GM12878 (cell line): Measurements from ENCODE around the gene ISCU. TPM values are rescaled to one million over a fixed set of nuclear protein-coding genes. Genes with fewer than 3 reads are reported as not detected.
A peak's percentile ranks its signal among the peaks of the same experiment; 100 is the strongest.

Experiments used
- ATAC-seq: fragments of 200-7000 bp; cut with Tn5 transposase; 3 replicates; pipeline ENCODE4 v1.9.1; 2020; ENCODE audit warnings: mild to moderate bottlenecking, moderate library complexity
- BruUV-seq: library from RNA; stranded (reverse); fragments of 400-500 nt; replicated peaks from 2 replicates; lab custom pipeline; 2021; lab: Mats Ljungman, UMichigan
- CTCF ChIA-PET: fragments of 300-600 bp; sonication (Branson Sonifier 250); formaldehyde crosslinking; extraction: SDS; loops from one replicate; lab custom pipeline; 2021; ENCODE audit warnings: inconsistent platforms; lab: Yijun Ruan, JAX
- POLR2A ChIA-PET: fragments of 350-600 bp; formaldehyde crosslinking; extraction: SDS; loops from one replicate; lab custom pipeline; 2021; ENCODE audit warnings: inconsistent platforms; lab: Charles Lee
- RAD21 ChIA-PET: fragments of 300-600 bp; sonication (Branson Sonifier 250); formaldehyde crosslinking; loops from one replicate; lab custom pipeline; 2023; ENCODE audit warnings: antibody characterized with exemption; ENCODE audit not compliant: unreplicated experiment; lab: Charles Lee
- SMC1A ChIA-PET: fragments of 300-600 bp; sonication (Branson Sonifier 250); formaldehyde crosslinking; loops from one replicate; lab custom pipeline; 2023; ENCODE audit not compliant: unreplicated experiment, uncharacterized antibody; lab: Charles Lee
- DNase-seq: peaks from one replicate; pipeline ENCODE4 v3.0.0-alpha.2; 2011; ENCODE audit warnings: low read depth, low spot score
- FAIRE-seq: peaks from 3 replicates; lab custom pipeline; 2011; peaks lifted over from hg19 to GRCh38; lab: Jason Lieb, UNC
- H2AFZ ChIP-seq: 2 replicates; pipeline ENCODE4 v1.6.0; 2011; ENCODE audit warnings: low read depth, low read length, control low read depth; ENCODE audit not compliant: control insufficient read depth
- H3K27ac ChIP-seq: 2 replicates; pipeline ENCODE4 v1.5.1; 2011; ENCODE audit warnings: control low read depth; ENCODE audit not compliant: control insufficient read depth, insufficient read depth
- H3K27me3 ChIP-seq, 2 experiments: replicated peaks in 1 of 2; 2 replicates each; pipeline versions ENCODE4 v1.6.0 to v1.6.1; 2011; ENCODE audit warnings: low read length in 1 of 2; ENCODE audit not compliant: control insufficient read depth in 2 of 2, insufficient read depth in 2 of 2
- H3K36me3 ChIP-seq, 2 experiments: 2 replicates each; pipeline ENCODE4 v1.5.1; 2011; ENCODE audit warnings: low read length in 1 of 2; ENCODE audit not compliant: control insufficient read depth in 2 of 2, insufficient read depth in 2 of 2
- H3K4me1 ChIP-seq: 2 replicates; pipeline ENCODE4 v1.6.1; 2011; ENCODE audit warnings: mild to moderate bottlenecking, low read length, moderate library complexity, mixed read lengths; ENCODE audit not compliant: control insufficient read depth, insufficient read depth
- H3K4me2 ChIP-seq: 2 replicates; pipeline ENCODE4 v1.6.0; 2011; ENCODE audit warnings: control low read depth; ENCODE audit not compliant: control insufficient read depth, insufficient read depth
- H3K4me3 ChIP-seq: fragments of 200-600 bp; sonication (generic); 2 replicates; pipeline ENCODE4 v1.5.1; 2016
- H3K79me2 ChIP-seq: 2 replicates; pipeline ENCODE4 v1.6.0; 2011; ENCODE audit warnings: low read length; ENCODE audit not compliant: control insufficient read depth, insufficient read depth
- H3K9ac ChIP-seq: 2 replicates; pipeline ENCODE4 v1.8.0; 2011; ENCODE audit warnings: low read length, control low read depth, mixed read lengths; ENCODE audit not compliant: control insufficient read depth, insufficient read depth
- H3K9me3 ChIP-seq: replicated peaks from 3 replicates; pipeline ENCODE4 v1.5.1; 2011; ENCODE audit warnings: mild to moderate bottlenecking, low read length; ENCODE audit not compliant: control insufficient read depth, insufficient read depth
- H4K20me1 ChIP-seq: 2 replicates; pipeline ENCODE4 v1.6.0; 2011; ENCODE audit not compliant: control insufficient read depth, insufficient read depth
- CHD2 ChIP-seq: IDR thresholded peaks from 2 replicates; pipeline ENCODE4 v1.6.1; 2011; ENCODE audit warnings: low read depth, low read length, improper control_type of control experiment, borderline replicate concordance
- CTCF ChIP-seq, 3 experiments: IDR thresholded peaks in 2 of 3; conservative IDR thresholded peaks in 1 of 3; 2 replicates each; pipeline ENCODE4 v1.5.1; 2011; ENCODE audit warnings: low read depth in 3 of 3, low read length in 3 of 3, mild to moderate bottlenecking in 3 of 3, control low read depth in 2 of 3, moderate library complexity in 2 of 3, inconsistent platforms in 1 of 3, mixed read lengths in 1 of 3; ENCODE audit not compliant: control insufficient read depth in 2 of 3, insufficient read depth in 1 of 3; ENCODE audit errors: extremely low read depth in 1 of 3
- IKZF1 ChIP-seq: fragments of 450-650 bp; conservative IDR thresholded peaks from 2 replicates; pipeline ENCODE4 v1.6.1; 2017; ENCODE audit warnings: antibody characterized with exemption, mild to moderate bottlenecking
- PBX3 ChIP-seq: IDR thresholded peaks from 2 replicates; pipeline ENCODE4 v1.6.1; 2011; ENCODE audit warnings: mild to moderate bottlenecking, low read depth, low read length, moderate library complexity; ENCODE audit not compliant: insufficient replicate concordance
- POLR2A ChIP-seq: IDR thresholded peaks from 2 replicates; pipeline ENCODE4 v1.6.1; 2011; ENCODE audit warnings: low read depth, mild to moderate bottlenecking, low read length
- RAD21 ChIP-seq: IDR thresholded peaks from 2 replicates; pipeline ENCODE4 v1.6.1; 2011; ENCODE audit warnings: mild to moderate bottlenecking, low read depth, low read length, moderate library complexity; ENCODE audit not compliant: insufficient read depth
- RB1 ChIP-seq: fragments of 450-650 bp; formaldehyde crosslinking; IDR thresholded peaks from 2 replicates; pipeline ENCODE4 v1.6.1; 2017; ENCODE audit warnings: mild to moderate bottlenecking, borderline replicate concordance
- SMC3 ChIP-seq: IDR thresholded peaks from 2 replicates; pipeline ENCODE4 v1.6.1; 2011; ENCODE audit warnings: low read length, improper control_type of control experiment, borderline replicate concordance
- SREBF2 ChIP-seq: IDR thresholded peaks from 2 replicates; pipeline ENCODE4 v1.6.1; 2012; ENCODE audit warnings: mild to moderate bottlenecking, low read length
- SRF ChIP-seq, 2 experiments: IDR thresholded peaks; 2 replicates each; pipeline ENCODE4 v1.6.1; 2011; ENCODE audit warnings: low read depth in 2 of 2, low read length in 2 of 2, mild to moderate bottlenecking in 1 of 2, moderate library complexity in 1 of 2
- ZNF274 ChIP-seq: IDR thresholded peaks from one replicate; pipeline ENCODE4 v1.8.0; 2011; ENCODE audit not compliant: insufficient read length, insufficient read depth
- WGBS: methylation state at CpG from one replicate; pipeline ENCODE4 v1.1.6; 2016; ENCODE audit warnings: low lambda C conversion rate; ENCODE audit not compliant: insufficient replicate concordance, insufficient coverage; ENCODE audit errors: missing lambda C conversion rate; 5-methylcytosine and 5-hydroxymethylcytosine counted together
- in situ Hi-C: fragments of 300-500 bp; cut with MboI; formaldehyde crosslinking; loops from 9 replicates; pipeline ENCODE4 v1.14.3; 2018; ENCODE audit warnings: mixed read lengths
- intact Hi-C: fragments of 100-400 bp; cut with micrococcal nuclease; formaldehyde crosslinking; loops from one replicate; pipeline ENCODE4 v1.14.2; 2022; ENCODE audit not compliant: unreplicated experiment
- polyA plus RNA-seq, 11 experiments: library from polyadenylated mRNA; depleted of rRNA in 4 of 11; unstranded in 6 of 11; stranded (reverse) in 5 of 11; fragments of >200 nt; fragmentation: Nextera tagmentation in 4 of 11; fragmentation: Illumina TruSeq in 1 of 11; extraction: Ambion mirVana in 4 of 11; extraction: Trizol in 1 of 11; gene quantifications; 1 replicate in 1 of 11; 2 replicates in 10 of 11; pipeline versions ENCODE4 v1.2.1 to v1.2.3, GENCODE V29; 2011 to 2016; ENCODE audit warnings: inconsistent platforms in 2 of 11, missing spikeins in 2 of 11, low read depth in 1 of 11
- total RNA-seq, 4 experiments: library from RNA; depleted of rRNA in 3 of 4; stranded (reverse); fragments of >200 nt in 3 of 4; fragmentation: Illumina TruSeq in 1 of 4; extraction: Trizol in 1 of 4; gene quantifications; 2 replicates each; pipeline versions ENCODE4 v1.2.1 to v1.2.3, GENCODE V29; 2013 to 2021

Gene ISCU
- total and polyA plus RNA-seq, 10 of the 15 experiments (the other 5 are each of a cell fraction or from before 2014, with no cell fraction given): 32.8 to 260 (median 127) TPM

- ChIA-PET CTCF (interaction anchor here (0.7 to 1.8 kb wide), 5 partner anchors 16 to 285 kb away, joined by 3 to 8 read pairs (median 5); no protein-coding TSS in a partner anchor), SMC1A (interaction anchor here (0.6 to 1.4 kb wide), 4 partner anchors 7 to 527 kb away, joined by 3 read pairs; no protein-coding TSS in a partner anchor), RAD21 (interaction anchor here (0.5 kb wide), 1 partner anchor 23 kb away, joined by 4 read pairs; no protein-coding TSS in a partner anchor), POLR2A (interaction anchor here (1.0 to 1.2 kb wide), 2 partner anchors 13 to 22 kb away, joined by 3 to 8 read pairs; no protein-coding TSS in a partner anchor)
- H3K27me3 ChIP-seq: no peaks in the 10 kb centered on the region
- no peak overlapping the region for H3K4me3 ChIP-seq
- in situ Hi-C loops: loop anchor here (25.0 kb wide), 1 partner anchor 832 kb away; the partner anchor contains the start of gene PWP1
- H3K9me3 ChIP-seq: no peaks in the 10 kb centered on the region
- no peak overlapping the region for H3K27ac ChIP-seq
- no peak for DNase-seq
- H3K79me2 ChIP-seq: peaks cover 16% of the 10 kb centered on the region
- TF ChIP-seq POLR2A: peak; percentile 61
- TF ChIP-seq SRF (IDR thresholded peaks at IDR 0.05; ENCODE audit: low read depth in 2 of 2, low read length in 2 of 2): no peak; a peak in 1 of 4 replicates
- H4K20me1 ChIP-seq: peaks cover 3% of the 10 kb centered on the region; the same call in 1 of the 2 replicates
- H3K36me3 ChIP-seq: peaks cover 33 to 38% of the 10 kb centered on the region in 2 experiments
- ATAC-seq: no peak
- intact Hi-C loops: loop anchor here (5.0 to 10.0 kb wide), 2 partner anchors 98 to 154 kb away; no protein-coding TSS in a partner anchor
- WGBS: 96% methylated on average over 39 of the region's 39 CpGs
- H3K4me1 ChIP-seq: peaks cover 9% of the 10 kb centered on the region
- H2AFZ ChIP-seq: no peak overlapping the region
- FAIRE-seq: no peak
- no peak overlapping the region for H3K4me2 ChIP-seq
- no peak overlapping the region for H3K9ac ChIP-seq
- no TSS peak for BruUV-seq
These were observed 43.5 kb upstream of the ISCU start for GRCh38 chr12:108518716-108519496.

- ChIA-PET POLR2A (interaction anchor here (0.6 to 1.2 kb wide), 4 partner anchors 12 to 526 kb away, joined by 3 to 8 read pairs (median 4); no protein-coding TSS in a partner anchor), RAD21 (interaction anchor here (0.5 kb wide), 1 partner anchor 22 kb away, joined by 4 read pairs; no protein-coding TSS in a partner anchor)
These were observed 42.8 kb upstream of the ISCU start for GRCh38 chr12:108519558-108519957.

More at GRCh38 chr12:108519558-108519957, 42.8 kb upstream of the ISCU start:
- H2AFZ ChIP-seq: no peak overlapping the region
- intact Hi-C loops: loop anchor here (5.0 to 10.0 kb wide), 2 partner anchors 98 to 155 kb away; no protein-coding TSS in a partner anchor
- BruUV-seq: no TSS peak
- no peak for FAIRE-seq
- ATAC-seq: no peak
- H3K4me1 ChIP-seq: peaks cover 9% of the 10 kb centered on the region
- SMC1A ChIA-PET: interaction anchor here (0.6 to 0.9 kb wide), 5 partner anchors 14 to 527 kb away, joined by 3 to 4 read pairs (median 3); no protein-coding TSS in a partner anchor
- peaks cover 39 to 45% of the 10 kb centered on the region in 2 experiments for H3K36me3 ChIP-seq
- no peak for TF ChIP-seq SREBF2
- no peak for TF ChIP-seq IKZF1
- 0 out of 2 replicates have a peak, but pooled peaks have one; percentile 21 for TF ChIP-seq SMC3
- peak; percentile 31; the same call in 1 of the 2 replicates for TF ChIP-seq RAD21
- TF ChIP-seq CHD2: no peak
- no peak for TF ChIP-seq ZNF274
- TF ChIP-seq CTCF (IDR thresholded peaks at IDR 0.05 in 2 of 3, conservative IDR thresholded peaks at IDR 0.05 in 1 of 3; ENCODE audit: control insufficient read depth in 2 of 3, extremely low read depth in 1 of 3, insufficient read depth in 1 of 3, low read depth in 3 of 3, low read length in 3 of 3): peak; percentile 18 to 39 (median 37); a peak in 3 of 6 replicates
- no peak for TF ChIP-seq PBX3
- no peak for TF ChIP-seq RB1
- TF ChIP-seq, all 136 proteins: peak for 3
- CTCF ChIA-PET: interaction anchor here (0.9 to 1.8 kb wide), 6 partner anchors 13 to 286 kb away, joined by 3 to 8 read pairs (median 4); no protein-coding TSS in a partner anchor
- no peak for DNase-seq
- H3K4me3 ChIP-seq: no peak overlapping the region
- no peaks in the 10 kb centered on the region for H3K9me3 ChIP-seq
- H3K27ac ChIP-seq: no peak overlapping the region
- no peak overlapping the region for H3K4me2 ChIP-seq
- H4K20me1 ChIP-seq: peaks cover 3% of the 10 kb centered on the region; the same call in 1 of the 2 replicates
- WGBS: 65% methylated on average over 4 of the region's 4 CpGs
- no peaks in the 10 kb centered on the region for H3K27me3 ChIP-seq
- in situ Hi-C loops: loop anchor here (25.0 kb wide), 1 partner anchor 832 kb away; the partner anchor contains the start of gene PWP1
- H3K79me2 ChIP-seq: peaks cover 16% of the 10 kb centered on the region
- H3K9ac ChIP-seq: no peak overlapping the region
